Lower leg skin (tissue), 3 donors: ENCODE data around the gene CACNG3.

Experiments
- CTCF ChIP-seq, 3 donors: fragments of 450-650 bp; IDR thresholded peaks; one replicate each; pipeline ENCODE4 v1.5.1; 2016; ENCODE audit warnings: antibody characterized with exemption in 3 of 3, mild to moderate bottlenecking in 3 of 3, moderate library complexity in 2 of 3
- POLR2A ChIP-seq, 2 donors: fragments of 450-650 bp; IDR thresholded peaks; one replicate each; pipeline ENCODE4 v1.6.1; 2016 to 2017; ENCODE audit warnings: antibody characterized with exemption in 2 of 2, mild to moderate bottlenecking in 1 of 2, moderate library complexity in 1 of 2

DNA sequence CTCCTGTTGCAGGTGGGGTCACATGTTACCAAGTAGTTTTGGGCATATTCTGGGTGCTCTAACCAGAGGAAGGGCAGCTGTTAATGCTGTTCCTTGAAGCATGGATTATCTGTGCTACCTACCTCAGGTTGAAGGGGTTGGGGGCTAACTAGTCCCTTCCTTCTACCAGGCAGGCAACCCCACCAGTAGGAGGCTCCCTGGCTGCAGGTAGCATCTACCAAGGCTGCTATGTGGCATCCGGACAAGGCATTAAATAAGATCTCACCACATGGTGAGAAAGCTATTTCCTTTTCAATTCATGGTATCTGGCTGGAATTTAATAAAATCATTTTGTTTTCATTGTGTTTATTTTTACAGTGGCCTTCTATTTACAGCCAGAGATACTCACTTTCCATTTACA, 62.5 kb downstream of the CACNG3 start:
- no peak for TF ChIP-seq CTCF (IDR thresholded peaks at IDR 0.05)
- no peak for TF ChIP-seq POLR2A (IDR thresholded peaks at IDR 0.05)
